D721Med (cell line): ENCODE data around the gene TAC3.

Experiments
- DNase-seq: peaks from one replicate; pipeline ENCODE4 v3.0.0; 2011; ENCODE audit warnings: low spot score; ENCODE audit not compliant: insufficient read length
- FAIRE-seq: peaks from 2 replicates; lab custom pipeline; 2011; peaks lifted over from hg19 to GRCh38; lab: Jason Lieb, UNC
- TF ChIP-seq, protein P1 (sequence below): IDR thresholded peaks from 2 replicates; pipeline ENCODE4 v1.5.1; 2012; ENCODE audit warnings: mild to moderate bottlenecking, control low read depth; ENCODE audit not compliant: insufficient read depth; ENCODE audit errors: missing control alignments

Gene TAC3

DNA sequence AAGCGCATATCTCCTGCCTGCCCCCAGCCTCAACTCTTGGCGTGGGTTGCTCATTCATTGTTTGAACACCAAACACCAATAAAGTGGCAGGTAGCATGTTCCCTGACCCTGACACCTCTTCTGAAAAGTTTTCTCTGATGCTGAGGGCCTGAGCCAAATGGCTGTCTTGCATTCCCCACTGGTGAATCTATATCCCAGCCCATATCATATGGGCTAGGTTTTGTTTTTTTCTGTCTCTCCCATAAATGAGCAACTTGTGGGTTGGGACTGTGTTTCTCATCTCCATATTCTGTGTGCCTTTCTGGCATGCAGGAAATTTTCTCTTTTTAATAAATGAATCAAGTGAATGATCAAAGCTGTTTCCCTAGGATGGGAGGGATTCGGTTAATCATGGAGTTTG lies 28.6 kb upstream of the TAC3 start:
- DNase-seq (no peak), FAIRE-seq (no peak)
- TF ChIP-seq, protein P1, sequence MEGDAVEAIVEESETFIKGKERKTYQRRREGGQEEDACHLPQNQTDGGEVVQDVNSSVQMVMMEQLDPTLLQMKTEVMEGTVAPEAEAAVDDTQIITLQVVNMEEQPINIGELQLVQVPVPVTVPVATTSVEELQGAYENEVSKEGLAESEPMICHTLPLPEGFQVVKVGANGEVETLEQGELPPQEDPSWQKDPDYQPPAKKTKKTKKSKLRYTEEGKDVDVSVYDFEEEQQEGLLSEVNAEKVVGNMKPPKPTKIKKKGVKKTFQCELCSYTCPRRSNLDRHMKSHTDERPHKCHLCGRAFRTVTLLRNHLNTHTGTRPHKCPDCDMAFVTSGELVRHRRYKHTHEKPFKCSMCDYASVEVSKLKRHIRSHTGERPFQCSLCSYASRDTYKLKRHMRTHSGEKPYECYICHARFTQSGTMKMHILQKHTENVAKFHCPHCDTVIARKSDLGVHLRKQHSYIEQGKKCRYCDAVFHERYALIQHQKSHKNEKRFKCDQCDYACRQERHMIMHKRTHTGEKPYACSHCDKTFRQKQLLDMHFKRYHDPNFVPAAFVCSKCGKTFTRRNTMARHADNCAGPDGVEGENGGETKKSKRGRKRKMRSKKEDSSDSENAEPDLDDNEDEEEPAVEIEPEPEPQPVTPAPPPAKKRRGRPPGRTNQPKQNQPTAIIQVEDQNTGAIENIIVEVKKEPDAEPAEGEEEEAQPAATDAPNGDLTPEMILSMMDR: no peak

DNA sequence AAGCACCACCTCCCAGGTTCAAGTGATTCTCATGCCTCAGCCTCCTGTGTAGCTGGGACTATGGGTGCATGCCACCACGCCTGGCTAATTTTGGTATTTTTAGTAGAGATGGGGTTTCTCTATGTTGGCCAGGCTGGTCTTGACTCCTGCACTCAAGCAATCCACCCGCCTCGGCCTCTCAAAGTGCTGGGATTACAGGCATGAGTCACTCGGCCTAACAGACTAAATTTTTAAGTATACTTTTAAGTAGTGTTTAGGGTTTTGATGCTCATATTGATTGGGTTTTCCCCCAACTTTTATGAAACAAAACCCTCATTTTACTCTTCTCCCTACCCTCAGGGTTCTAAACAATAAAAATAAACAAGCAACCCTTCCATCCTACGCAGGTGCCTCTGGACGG lies 28.1 kb upstream of the TAC3 start:
- TF ChIP-seq, protein P1: no peak
- FAIRE-seq: no peak
- DNase-seq: no peak

DNA sequence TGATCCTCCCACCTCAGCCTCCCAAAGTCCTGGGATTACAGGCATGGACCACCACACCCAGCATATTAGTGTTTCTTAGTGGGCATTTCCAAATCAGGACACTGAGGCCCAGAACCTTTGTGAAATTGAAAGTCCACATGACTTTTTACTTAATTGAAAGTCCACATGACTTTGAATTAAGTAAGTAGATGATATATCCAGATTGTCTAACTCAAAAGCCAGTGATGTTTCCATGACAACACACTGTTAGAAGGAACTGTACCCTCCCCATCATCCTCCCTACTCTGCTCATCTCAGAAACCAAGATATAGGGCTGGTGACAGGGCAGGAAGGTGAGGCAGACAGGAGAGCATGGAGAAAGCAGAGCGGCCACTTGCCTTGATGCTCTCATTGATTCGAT lies 26.4 kb upstream of the TAC3 start:
- TF ChIP-seq, protein P1: no peak
- DNase-seq (no peak), FAIRE-seq (no peak)

DNA sequence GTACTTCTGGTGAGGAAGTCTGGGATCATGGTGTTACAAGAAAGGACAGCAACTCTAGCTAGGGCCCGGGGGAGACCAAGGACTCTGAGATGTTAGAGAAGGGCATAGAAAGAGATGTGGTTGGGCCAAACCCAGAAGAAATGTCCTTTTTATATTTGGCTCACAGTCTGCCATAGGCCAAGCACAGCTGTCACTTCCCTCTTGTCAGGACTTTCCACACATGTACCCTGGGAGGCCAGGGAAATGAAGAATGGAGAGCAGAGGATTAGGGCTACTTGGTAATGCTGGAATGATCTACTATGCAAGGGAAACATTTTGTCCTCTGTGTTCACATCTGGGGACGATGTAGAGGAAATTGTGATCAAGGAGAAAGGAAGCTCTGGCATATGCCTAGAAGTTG lies 24.4 kb upstream of the TAC3 start:
- no peak for FAIRE-seq
- TF ChIP-seq, protein P1: no peak
- no peak for DNase-seq

DNA sequence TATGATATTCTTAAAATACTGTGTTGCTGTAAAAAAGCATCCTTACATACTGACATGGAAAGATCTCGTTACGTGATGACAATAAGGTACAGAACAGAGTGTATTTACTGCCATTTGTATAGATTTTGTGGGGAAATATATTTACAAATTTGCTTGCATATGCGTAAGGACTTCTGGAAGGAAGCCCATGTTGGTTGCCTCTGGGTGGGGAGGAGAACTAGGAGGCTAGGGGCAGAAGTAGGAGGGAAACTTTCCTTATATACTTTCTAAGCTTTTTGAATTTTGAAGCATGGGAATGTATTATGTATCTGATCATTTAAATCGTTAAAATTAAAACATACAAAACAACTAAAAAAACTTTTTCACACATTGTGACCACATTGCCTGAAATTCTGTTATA lies 23.9 kb upstream of the TAC3 start:
- FAIRE-seq (no peak), DNase-seq (no peak)
- TF ChIP-seq, protein P1: no peak

DNA sequence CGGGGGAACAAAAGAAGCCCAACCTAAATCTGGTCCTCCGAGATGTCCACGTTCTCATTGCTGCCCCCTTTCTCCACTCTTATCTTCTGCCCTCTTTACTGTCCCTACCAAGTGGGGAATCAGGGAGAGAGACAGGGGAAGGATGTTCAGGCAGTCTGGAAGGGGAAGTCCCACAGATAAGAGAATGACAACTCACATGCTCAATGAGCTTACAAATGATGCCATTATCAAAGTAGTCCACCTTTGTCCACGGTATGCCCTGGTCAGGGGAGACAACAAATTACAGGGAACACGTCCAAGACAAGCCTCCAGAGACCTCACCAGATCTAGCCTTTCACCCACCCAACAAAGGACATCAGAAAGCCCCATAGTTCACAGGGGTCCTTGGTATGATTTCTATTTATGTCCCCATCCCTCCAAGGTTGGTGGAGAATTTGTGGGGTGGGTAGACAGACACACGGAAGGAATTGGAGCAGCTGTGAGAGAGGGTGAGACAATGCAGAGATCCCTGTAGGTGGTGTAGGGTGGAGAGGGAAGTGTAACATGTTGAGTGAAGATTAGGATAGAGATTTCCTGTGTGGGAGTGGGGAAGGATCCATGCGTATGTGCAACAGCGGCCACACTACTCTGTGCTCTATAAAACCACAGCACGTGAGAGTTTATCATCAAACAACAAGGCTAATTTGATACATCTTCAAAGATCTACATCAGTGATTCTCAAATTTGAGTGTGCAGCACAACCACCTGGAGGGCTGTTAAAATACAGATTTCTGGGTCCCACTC lies 22.9 kb upstream of the TAC3 start:
- TF ChIP-seq, protein P1: no peak
- FAIRE-seq (no peak), DNase-seq (no peak)

DNA sequence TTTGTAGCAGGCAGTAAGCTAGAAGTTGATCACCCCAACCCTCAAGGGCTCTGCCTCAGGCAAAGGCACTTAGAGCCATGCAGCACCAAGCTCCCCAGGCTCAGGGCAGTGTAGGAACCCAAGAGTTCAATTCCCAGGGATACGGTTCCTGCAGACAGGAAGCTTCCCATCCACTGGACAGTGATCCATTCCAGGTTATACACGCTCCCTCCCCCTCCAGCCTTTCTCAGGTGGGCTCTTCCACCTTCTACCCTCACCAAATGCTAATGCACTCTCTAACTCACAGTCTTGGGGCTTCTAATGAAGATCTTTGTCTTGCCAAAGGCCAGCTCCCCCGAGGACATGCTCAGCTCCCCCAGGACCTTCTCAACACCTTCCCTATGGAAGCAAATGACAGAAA lies 20.9 kb upstream of the TAC3 start:
- FAIRE-seq (no peak), DNase-seq (no peak)
- TF ChIP-seq, protein P1: no peak
